GM21390 (cell line): ENCODE results near the gene OR56A5.

Source experiments
- ATAC-seq: cut with Tn5 transposase; IDR thresholded peaks from one replicate; pipeline ENCODE4 v1.9.1; 2021; ENCODE audit not compliant: unreplicated experiment

Gene OR56A5

GRCh38 chr11:5933116-5933515, 35.2 kb downstream of the OR56A5 start:
- ATAC-seq: no peak

- ATAC-seq: no peak
Measured at GRCh38 chr11:5932671-5933070, 35.6 kb downstream of the OR56A5 start.

GRCh38 chr11:5931061-5931460, 37.2 kb downstream of the OR56A5 start:
- ATAC-seq: no peak

GRCh38 chr11:5930614-5931013, 37.7 kb downstream of the OR56A5 start:
- no peak for ATAC-seq

- no peak for ATAC-seq
Measured at GRCh38 chr11:5929571-5930368, 38.5 kb downstream of the OR56A5 start.

DNA sequence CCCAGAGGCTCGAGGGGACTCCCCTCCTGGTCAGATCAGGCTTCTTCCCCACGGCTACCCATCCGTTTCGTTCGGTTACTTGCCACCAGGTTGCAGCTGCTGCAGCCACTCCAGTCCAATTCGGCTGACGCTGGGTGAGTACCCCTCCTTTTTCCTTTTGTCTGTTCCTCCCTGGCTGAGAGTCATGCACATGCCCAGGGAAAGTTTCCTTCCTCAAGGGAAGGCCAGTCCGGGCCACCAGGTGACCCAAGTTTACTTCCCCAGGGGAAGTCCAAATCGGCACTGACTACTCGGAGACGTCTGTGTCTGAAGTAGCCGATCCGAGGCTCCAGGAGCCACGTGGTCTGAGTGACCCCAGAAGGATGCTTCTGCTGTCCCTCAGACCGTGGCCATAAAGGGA, 39.5 kb downstream of the OR56A5 start:
- no peak for ATAC-seq

GRCh38 chr11:5928271-5928670, 40.0 kb downstream of the OR56A5 start:
- ATAC-seq: no peak

DNA sequence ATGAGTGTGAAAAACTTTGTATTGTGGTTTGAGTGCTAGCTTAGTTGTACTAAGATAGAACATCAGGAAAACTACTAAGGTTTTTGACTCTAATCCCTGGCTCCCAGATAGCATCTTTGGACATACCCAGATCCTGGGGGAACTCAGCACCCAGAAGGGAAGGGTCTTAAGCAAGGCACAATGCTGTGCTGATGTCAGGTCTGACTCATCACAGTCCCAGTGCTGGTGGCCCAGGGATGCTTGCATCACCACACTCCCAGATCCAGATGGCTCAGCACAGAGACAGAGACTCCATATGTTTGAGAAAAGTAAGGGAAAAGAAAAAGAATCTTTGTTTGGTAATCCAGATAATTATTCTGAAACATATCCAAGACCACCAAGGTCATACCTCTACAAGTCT, 44.5 kb downstream of the OR56A5 start:
- no peak for ATAC-seq

GRCh38 chr11:5923427-5923776, 44.9 kb downstream of the OR56A5 start:
- peak; percentile 36 for ATAC-seq

DNA sequence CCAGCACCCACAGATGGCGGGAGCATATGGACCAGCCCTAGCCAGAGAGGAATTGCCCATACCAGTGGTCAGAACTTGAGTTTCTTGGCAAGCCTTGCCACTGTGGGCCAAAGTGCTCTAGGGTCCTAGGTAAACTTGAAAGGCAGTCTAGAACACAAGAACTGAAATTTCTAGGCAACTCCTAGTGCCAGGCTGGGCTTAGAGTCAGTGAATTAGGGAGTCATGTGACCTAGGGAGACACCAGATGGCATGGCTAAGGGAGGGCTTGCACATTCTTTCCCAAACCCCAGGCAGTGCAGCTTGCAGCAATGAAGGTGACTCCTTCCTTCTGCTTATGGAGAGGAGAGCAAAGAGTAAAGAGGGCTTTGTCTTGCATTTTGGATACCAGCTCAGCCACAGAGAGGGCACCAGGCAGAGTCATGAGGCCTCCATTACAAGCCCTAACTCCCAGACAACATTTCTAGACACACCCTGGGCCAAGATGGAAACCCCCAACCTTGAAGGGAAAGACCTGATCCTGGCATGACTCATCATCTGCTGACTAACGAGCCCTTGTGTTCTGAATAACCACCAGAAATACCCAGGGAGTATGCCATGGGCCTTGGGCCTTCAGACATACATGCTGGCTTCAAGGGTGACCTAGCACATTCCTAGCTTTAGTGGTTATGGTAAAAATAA, 45.4 kb downstream of the OR56A5 start:
- peak; percentile 74 for ATAC-seq
